GM10248 (cell line): Measurements from ENCODE around the gene KLK15.

Experiments
- CTCF ChIA-PET: fragments of 300-600 bp; sonication (Branson Sonifier 250); formaldehyde crosslinking; extraction: SDS; loops from one replicate; lab custom pipeline; 2021; ENCODE audit warnings: antibody characterized with exemption; lab: Yijun Ruan, JAX
- POLR2A ChIA-PET: fragments of 350-650 bp; sonication (Branson Sonifier 250); formaldehyde crosslinking; extraction: SDS; loops from one replicate; lab custom pipeline; 2020; ENCODE audit warnings: antibody characterized with exemption; lab: Yijun Ruan, JAX
- DNase-seq: peaks from one replicate; pipeline ENCODE4 v3.0.0; 2012; ENCODE audit errors: extremely low spot score
- TF ChIP-seq, protein P1 (sequence below): IDR thresholded peaks from 2 replicates; pipeline ENCODE4 v1.5.1; 2012; ENCODE audit warnings: mild to moderate bottlenecking, low read depth; ENCODE audit errors: extremely low read depth, missing control alignments, control extremely low read depth

The KLK15 gene

DNA sequence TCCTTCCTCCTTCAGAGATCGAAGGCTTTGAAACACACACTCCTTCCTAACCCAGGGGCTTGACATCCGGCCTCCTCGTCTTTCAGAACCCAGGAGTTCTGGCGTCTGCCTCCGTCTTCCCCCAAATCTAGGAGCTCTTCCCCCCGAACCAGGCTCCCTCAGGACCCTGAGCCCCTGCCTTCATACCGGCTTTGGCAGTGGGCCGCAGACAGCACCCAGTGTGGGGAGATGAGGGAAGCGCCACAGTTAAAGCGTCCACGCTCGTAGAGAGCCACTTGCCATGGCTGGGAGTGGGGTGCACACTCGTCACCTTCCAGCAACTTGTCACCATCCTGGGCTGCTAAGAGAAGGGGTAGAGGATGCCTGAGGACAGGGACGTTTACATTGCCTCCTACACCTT, 5.9 kb downstream of the KLK15 start:
- CTCF ChIA-PET = no interaction called here
- POLR2A ChIA-PET = no interaction called here
- no peak for DNase-seq
- TF ChIP-seq, protein P1, sequence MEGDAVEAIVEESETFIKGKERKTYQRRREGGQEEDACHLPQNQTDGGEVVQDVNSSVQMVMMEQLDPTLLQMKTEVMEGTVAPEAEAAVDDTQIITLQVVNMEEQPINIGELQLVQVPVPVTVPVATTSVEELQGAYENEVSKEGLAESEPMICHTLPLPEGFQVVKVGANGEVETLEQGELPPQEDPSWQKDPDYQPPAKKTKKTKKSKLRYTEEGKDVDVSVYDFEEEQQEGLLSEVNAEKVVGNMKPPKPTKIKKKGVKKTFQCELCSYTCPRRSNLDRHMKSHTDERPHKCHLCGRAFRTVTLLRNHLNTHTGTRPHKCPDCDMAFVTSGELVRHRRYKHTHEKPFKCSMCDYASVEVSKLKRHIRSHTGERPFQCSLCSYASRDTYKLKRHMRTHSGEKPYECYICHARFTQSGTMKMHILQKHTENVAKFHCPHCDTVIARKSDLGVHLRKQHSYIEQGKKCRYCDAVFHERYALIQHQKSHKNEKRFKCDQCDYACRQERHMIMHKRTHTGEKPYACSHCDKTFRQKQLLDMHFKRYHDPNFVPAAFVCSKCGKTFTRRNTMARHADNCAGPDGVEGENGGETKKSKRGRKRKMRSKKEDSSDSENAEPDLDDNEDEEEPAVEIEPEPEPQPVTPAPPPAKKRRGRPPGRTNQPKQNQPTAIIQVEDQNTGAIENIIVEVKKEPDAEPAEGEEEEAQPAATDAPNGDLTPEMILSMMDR = no peak

- CTCF ChIA-PET = no interaction called here
Observed at GRCh38 chr19:50826492-50827240, 6.7 kb downstream of the KLK15 start.

GRCh38 chr19:50823389-50824042, 9.9 kb downstream of the KLK15 start, which contains the start of gene KLK1:
TSS of gene KLK1 (minus strand) at chr19:50823787. CDS start at chr19:50823748, 39 bp downstream.
- CTCF ChIA-PET = interaction anchor here (0.8 kb wide), 1 partner anchor 44 kb away, joined by 3 read pairs; no protein-coding TSS in a partner anchor
- DNase-seq = peak; percentile 22
- POLR2A ChIA-PET = no interaction called here
- TF ChIP-seq, protein P1 = no peak

More at GRCh38 chr19:50826492-50827240, 6.7 kb downstream of the KLK15 start:
- no peak for DNase-seq
- POLR2A ChIA-PET = no interaction called here
- TF ChIP-seq, protein P1 = no peak

GRCh38 chr19:50822661-50823208, 10.6 kb downstream of the KLK15 start:
- TF ChIP-seq, protein P1 = no peak
- CTCF ChIA-PET = interaction anchor here (0.8 kb wide), 1 partner anchor 45 kb away, joined by 3 read pairs; no protein-coding TSS in a partner anchor
- POLR2A ChIA-PET = no interaction called here
- DNase-seq = no peak

DNA sequence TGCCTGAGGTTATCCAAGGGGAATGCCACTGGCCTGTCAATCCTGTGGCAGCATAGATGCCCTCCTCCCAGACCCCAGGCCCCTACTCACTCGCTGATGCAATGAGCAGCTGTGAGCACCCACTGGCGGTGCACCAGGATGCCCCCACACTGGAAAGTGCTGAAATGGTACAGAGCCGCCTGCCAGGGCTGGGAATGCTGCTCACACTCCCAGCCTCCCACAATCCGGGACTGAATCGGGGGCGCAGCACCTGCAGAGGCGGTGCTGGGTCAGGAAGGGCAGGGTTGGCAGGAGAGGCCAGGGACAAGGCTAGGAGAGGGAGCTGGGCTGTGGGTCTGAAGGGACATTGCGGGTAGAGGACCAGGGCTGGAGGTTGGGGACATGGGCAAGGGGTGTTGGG, 11.8 kb downstream of the KLK15 start:
- TF ChIP-seq, protein P1 = no peak
- ChIA-PET CTCF (interaction anchor here (3.3 kb wide), 1 partner anchor 101 kb away, joined by 13 read pairs; no protein-coding TSS in a partner anchor), POLR2A (interaction anchor here (0.6 kb wide), 1 partner anchor 28 kb away, joined by 3 read pairs; no protein-coding TSS in a partner anchor)
- DNase-seq = no peak

DNA sequence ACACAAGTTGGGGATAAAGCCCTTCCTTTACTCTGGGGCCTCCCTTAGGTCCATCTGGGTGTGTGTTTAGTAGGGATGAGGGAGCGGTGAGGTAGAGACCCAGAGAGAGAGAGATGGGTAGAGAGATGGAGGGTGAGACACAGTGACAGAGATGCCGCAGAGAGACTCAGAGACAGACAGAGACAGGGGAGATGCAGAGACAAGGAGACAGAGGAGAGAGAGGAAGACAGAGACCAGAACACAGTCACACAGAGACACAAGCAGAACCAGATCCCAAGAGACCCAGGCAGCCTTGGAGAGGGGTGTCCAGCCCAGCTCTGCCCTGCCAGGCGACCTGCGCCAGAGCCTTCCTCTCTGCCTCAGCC, 12.1 kb downstream of the KLK15 start:
- TF ChIP-seq, protein P1 = no peak
- DNase-seq = no peak
- POLR2A ChIA-PET = no interaction called here
- CTCF ChIA-PET = interaction anchor here (1.0 to 3.3 kb wide), 2 partner anchors 8 to 101 kb away, joined by 4 to 13 read pairs; no protein-coding TSS in a partner anchor
